Tibial nerve (tissue), 3 donors: ENCODE data around the gene FLOT2.

ENCODE experiments used
- CTCF ChIP-seq, 5 experiments: fragments of 200-600 bp in 3 of 5; fragments of 450-650 bp in 2 of 5; sonication (generic) in 3 of 5; IDR thresholded peaks; one replicate each; pipeline ENCODE4 v1.5.1; 2016 to 2019; ENCODE audit warnings: antibody characterized with exemption in 5 of 5, mild to moderate bottlenecking in 3 of 5, moderate library complexity in 2 of 5
- POLR2A ChIP-seq, 2 donors: fragments of 450-650 bp; IDR thresholded peaks; one replicate each; pipeline ENCODE4 v1.6.1; 2017; ENCODE audit warnings: antibody characterized with exemption in 2 of 2, mild to moderate bottlenecking in 2 of 2, moderate library complexity in 2 of 2

GRCh38 chr17:28879886-28880571, 17.5 kb downstream of the FLOT2 start:
- TF ChIP-seq CTCF (IDR thresholded peaks at IDR 0.05): no peak
- no peak for TF ChIP-seq POLR2A (IDR thresholded peaks at IDR 0.05)
